Colonic mucosa (tissue), 4 donors: ENCODE measurements around the gene UQCR11. TPM values are rescaled to one million over a fixed set of nuclear protein-coding genes. Genes with fewer than 3 reads are reported as not detected.

Experiments used
- DNase-seq: peaks from one replicate; pipeline ENCODE4 v3.0.0-alpha.2; 2020
- H3K27ac ChIP-seq: fragments of 200-600 bp; one replicate; pipeline ENCODE4 v1.8.0; 2021
- H3K27me3 ChIP-seq: fragments of 200-600 bp; one replicate; pipeline ENCODE4 v1.8.0; 2021
- H3K36me3 ChIP-seq: fragments of 200-600 bp; one replicate; pipeline ENCODE4 v1.8.0; 2021
- H3K4me1 ChIP-seq: fragments of 200-600 bp; one replicate; pipeline ENCODE4 v1.8.0; 2021; ENCODE audit warnings: mild to moderate bottlenecking
- H3K4me3 ChIP-seq: fragments of 200-600 bp; one replicate; pipeline ENCODE4 v1.8.0; 2021
- H3K9ac ChIP-seq, 2 donors: one replicate each; pipeline ENCODE4 v1.7.0; 2013; ENCODE audit warnings: control low read depth in 2 of 2, low read depth in 2 of 2, low read length in 2 of 2
- H3K9me3 ChIP-seq: fragments of 200-600 bp; one replicate; pipeline ENCODE4 v1.8.0; 2021
- intact Hi-C: fragments of 100-400 bp; cut with DNase I; formaldehyde crosslinking; loops from one replicate; pipeline ENCODE4 v1.14.1; 2022
- total RNA-seq, 2 donors: library from RNA; stranded (reverse); fragmentation: NEBNext Ultra II Directional in 1 of 2; extraction: Animal tissue kit (Norgen Biotek cat#: 25700) in 1 of 2; gene quantifications; one replicate each; pipeline ENCODE4 v1.2.1, GENCODE V29; 2021
- TF ChIP-seq, protein P1 (sequence below): fragments of 200-600 bp; IDR thresholded peaks from one replicate; pipeline ENCODE4 v1.8.0; 2022; ENCODE audit warnings: antibody characterized with exemption, mild to moderate bottlenecking
- donor health status: healthy.
- donor health status: DM: no; HTN: no; CAD: no.
- donor health status: DM: no; HTN: no; CAD: no.

Gene UQCR11
- total RNA-seq, 2 donors from 2014 or later = 325 to 336 TPM

DNA sequence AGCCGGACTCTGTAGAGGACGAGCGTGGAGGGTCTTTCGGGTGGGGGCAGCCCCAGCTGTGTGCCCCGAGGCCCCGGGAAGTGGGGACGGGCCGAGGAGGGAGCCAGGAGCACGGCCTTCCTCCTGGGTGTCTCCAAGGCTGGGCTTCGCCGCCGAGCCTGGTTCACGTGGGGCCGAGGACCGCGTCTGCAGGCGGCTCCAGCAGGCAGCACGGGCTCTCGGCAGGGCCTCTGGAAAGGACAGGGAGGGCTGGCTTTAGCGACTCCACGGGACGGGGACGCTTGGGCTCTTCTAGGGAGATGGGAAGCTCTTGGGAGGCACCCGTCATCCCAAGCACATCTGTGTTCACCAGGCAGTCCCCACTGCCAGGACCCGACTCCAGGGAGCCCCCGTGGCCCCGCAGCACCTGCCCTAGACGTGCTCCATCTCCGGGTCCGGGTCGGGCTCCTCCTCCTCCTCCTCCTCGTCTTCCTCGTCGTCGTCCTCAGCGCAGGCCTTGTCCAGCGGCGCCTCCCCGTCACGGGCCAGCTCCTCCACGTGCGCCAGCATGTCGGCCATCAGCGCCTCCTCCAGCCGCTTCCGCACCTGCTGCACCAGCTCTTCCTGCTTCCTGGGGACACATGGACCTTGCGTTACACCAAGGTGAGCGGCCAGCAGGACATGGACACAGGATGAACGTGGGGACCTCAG, 27.2 kb downstream of the UQCR11 start:
- Histone ChIP-seq H3K4me3 (no peak overlapping the region), H3K9me3 (no peaks in the 10 kb centered on the region), H3K9ac (no peak overlapping the region), H3K36me3 (no peaks in the 10 kb centered on the region), H3K27ac (no peak overlapping the region), H3K27me3 (no peaks in the 10 kb centered on the region), H3K4me1 (no peaks in the 10 kb centered on the region)
- intact Hi-C loops = no loop called here
- DNase-seq = no peak
- TF ChIP-seq, protein P1, sequence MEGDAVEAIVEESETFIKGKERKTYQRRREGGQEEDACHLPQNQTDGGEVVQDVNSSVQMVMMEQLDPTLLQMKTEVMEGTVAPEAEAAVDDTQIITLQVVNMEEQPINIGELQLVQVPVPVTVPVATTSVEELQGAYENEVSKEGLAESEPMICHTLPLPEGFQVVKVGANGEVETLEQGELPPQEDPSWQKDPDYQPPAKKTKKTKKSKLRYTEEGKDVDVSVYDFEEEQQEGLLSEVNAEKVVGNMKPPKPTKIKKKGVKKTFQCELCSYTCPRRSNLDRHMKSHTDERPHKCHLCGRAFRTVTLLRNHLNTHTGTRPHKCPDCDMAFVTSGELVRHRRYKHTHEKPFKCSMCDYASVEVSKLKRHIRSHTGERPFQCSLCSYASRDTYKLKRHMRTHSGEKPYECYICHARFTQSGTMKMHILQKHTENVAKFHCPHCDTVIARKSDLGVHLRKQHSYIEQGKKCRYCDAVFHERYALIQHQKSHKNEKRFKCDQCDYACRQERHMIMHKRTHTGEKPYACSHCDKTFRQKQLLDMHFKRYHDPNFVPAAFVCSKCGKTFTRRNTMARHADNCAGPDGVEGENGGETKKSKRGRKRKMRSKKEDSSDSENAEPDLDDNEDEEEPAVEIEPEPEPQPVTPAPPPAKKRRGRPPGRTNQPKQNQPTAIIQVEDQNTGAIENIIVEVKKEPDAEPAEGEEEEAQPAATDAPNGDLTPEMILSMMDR = no peak

DNA sequence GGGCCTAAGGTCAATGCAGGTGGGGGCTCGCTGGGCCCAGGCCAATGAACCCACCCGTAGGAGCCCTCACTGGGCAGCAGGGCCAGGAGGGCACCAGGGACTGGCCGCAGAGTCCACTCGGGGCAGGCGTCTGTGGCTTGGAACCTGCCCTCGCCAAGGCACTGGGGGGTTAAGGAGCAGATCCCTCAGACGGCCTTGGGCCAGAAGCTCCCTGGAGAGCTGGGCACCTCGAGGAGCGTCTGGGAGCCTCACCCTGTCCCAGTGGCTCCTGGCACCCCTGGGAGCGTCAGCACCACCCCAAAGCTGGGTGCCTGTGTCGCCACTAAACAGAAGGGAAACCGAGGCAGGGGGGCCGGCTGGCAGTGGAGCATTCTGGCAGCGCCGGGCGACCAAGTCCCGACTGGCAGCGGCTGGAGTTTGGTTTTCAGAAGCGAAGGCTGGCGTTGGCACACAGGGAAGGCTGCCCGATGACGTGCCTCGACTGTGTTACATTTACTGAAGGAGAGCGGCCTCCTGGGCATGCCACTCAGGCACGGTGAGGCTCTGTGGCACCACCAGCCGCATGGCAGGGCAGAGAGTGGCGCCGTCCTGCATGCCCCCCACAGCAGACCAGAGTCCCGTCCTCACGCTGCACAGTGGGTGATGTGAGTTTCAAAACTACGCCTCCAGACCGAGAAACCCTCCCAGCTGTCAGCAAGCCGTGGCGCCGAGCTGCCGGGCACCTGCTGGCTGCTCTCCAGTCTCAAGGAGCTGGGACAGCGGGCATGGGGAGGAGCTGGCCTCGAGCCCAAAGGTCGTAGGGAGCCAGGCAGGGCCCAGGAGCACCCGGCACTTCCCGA, 28.0 kb downstream of the UQCR11 start:
- Histone ChIP-seq H3K4me1 (no peaks in the 10 kb centered on the region), H3K27ac (no peak overlapping the region), H3K36me3 (no peaks in the 10 kb centered on the region), H3K9ac (no peak overlapping the region), H3K27me3 (no peaks in the 10 kb centered on the region), H3K9me3 (no peaks in the 10 kb centered on the region), H3K4me3 (no peak overlapping the region)
- TF ChIP-seq, protein P1 = no peak
- intact Hi-C loops = no loop called here
- no peak for DNase-seq

DNA sequence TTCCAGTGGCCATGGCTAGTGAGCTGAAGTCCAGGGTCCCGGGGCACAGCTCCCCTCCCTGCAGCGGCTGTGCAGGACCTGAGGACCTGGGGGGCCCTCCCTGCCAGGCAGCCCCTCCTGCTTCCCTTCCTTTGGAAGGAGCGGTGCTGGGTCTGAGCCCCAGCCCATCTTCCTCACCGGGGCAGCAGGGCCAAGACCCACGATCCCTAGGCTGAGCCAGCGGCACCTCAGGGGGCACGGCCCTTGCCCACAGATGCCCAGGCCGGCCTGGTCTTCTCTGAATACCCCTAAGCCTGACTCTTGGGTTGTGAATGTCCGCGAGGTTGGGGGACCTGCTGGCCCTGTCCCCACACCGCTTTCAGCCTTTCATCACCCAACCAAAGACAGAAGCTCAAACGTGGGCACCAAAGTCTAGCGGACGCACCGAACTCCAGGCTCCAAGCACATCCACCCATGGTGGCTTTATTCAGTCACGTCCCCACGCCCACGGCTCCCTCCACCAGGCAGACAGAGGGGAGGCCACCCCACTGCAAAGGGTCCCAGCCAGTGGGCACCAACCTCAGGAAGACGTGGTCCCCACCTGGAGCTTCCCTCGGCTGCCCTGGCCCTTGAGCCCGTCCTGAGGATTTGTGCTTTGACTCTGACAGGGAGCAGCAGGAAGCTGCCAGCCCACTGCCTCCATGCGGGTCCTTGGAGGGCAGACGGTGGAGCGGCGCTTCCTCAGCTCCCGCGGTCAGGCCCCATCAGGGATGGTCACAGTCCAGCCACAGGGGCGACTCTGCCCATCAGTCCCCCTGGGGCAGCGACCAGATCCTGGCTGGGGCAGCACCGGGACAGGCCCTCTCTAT, 28.8 kb downstream of the UQCR11 start:
- H3K27me3 ChIP-seq = no peaks in the 10 kb centered on the region
- H3K9me3 ChIP-seq = no peaks in the 10 kb centered on the region
- no peak overlapping the region for H3K4me3 ChIP-seq
- H3K27ac ChIP-seq = no peak overlapping the region
- no peak overlapping the region for H3K9ac ChIP-seq
- no peak for DNase-seq
- no peaks in the 10 kb centered on the region for H3K36me3 ChIP-seq
- intact Hi-C loops = no loop called here
- TF ChIP-seq, protein P1 = no peak
- no peaks in the 10 kb centered on the region for H3K4me1 ChIP-seq

DNA sequence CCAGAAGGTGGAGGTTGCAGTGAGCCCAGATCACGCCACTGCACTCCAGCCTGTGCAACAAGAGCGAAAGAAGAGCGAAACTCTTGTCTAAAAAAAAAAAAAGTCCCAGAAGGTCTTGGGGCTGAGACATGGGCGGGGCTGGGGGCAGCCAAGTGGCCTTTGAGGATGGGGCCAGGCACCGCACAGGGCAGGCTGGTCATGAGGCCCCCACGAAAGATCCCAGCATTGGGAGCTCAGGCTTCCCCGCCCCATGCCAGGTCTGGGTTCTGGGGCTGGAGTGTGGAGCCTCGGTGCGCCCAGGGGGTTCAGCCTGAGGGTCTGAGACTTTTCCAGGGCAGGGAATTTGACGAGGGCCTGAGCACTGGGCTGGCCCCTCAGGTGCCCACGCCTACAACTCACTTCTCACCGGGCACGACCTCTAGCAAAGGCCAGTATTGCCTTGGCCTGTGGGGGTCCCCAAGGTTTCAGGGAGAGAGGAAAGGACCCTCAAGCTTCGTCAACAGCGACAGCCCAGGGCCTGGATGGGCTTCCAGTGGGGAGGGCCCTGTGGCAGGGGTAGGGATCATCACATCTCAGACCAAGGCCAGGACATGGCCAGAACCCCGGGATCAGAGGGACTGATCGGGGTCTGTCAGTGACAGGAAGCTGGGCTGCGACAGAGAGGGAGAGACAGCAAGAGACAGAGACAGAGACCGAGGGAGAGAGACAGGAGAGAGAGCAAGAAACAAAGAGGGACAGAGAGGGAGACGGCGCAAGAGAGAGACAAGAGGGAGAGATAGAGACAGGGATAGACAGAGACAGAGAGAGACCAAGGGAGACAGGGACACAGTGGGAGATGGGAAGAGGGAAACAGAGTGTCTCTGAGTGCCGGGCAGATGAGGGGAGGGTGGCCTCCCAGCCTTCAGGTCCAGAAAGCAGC, 29.7 kb downstream of the UQCR11 start:
- no peaks in the 10 kb centered on the region for H3K27me3 ChIP-seq
- no peak overlapping the region for H3K4me3 ChIP-seq
- intact Hi-C loops = no loop called here
- H3K9me3 ChIP-seq = no peaks in the 10 kb centered on the region
- no peaks in the 10 kb centered on the region for H3K4me1 ChIP-seq
- H3K27ac ChIP-seq = no peak overlapping the region
- no peak overlapping the region for H3K9ac ChIP-seq
- no peak for DNase-seq
- no peaks in the 10 kb centered on the region for H3K36me3 ChIP-seq
- TF ChIP-seq, protein P1 = no peak
